KG1 (cell line): Measurements from ENCODE around the gene CFAP92.

Experiments used
- DNase-seq: peaks from one replicate; lab custom pipeline; 2025; lab: John Stamatoyannopoulos, UW

CFAP92 gene, protein sequence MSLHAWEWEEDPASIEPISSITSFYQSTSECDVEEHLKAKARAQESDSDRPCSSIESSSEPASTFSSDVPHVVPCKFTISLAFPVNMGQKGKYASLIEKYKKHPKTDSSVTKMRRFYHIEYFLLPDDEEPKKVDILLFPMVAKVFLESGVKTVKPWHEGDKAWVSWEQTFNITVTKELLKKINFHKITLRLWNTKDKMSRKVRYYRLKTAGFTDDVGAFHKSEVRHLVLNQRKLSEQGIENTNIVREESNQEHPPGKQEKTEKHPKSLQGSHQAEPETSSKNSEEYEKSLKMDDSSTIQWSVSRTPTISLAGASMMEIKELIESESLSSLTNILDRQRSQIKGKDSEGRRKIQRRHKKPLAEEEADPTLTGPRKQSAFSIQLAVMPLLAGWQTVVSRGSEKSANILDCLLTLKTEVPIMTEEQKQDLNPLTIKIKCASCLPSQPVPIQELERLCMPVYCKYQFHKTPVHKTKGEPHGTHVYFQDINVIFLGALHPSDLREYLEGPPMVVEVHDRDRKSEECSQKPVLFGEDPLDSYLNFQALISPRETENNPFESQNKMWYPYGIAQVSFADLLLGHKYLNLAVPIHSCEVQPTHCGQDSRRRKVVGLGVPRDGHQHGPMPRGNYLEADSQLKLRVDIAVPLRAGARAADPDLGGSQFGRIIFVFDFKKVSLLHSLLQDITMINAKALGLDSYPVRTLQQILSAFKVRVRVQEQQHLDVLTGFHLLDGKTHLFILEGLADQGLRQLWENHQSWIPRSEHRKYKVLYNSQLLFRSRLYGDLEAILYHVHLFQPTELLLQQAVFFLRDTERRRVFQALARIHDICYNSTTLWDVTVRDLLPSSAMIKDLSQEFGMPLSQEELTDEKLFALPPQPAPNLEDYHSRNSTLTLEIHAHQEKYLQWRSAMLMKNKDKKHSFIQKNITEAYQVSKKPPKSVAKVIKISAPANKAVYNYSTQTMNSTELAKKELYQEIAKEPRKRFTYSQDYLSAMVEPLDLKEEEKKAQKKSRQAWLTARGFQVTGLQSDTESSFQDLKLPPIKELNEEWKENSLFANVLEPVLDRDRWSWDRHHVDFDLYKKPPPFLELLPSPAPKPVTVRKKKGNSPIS

GRCh38 chr3:128993461-128994172 is at the start of gene CFAP92:
Gene CFAP92, minus strand, starts transcription at chr3:128994076. Its CDS starts 772 bp downstream, at chr3:128993304.
- no peak for DNase-seq

- DNase-seq: no peak
Observed at GRCh38 chr3:129040579-129041300, 46.9 kb upstream of the CFAP92 start.

- DNase-seq: no peak
Observed at GRCh38 chr3:129040039-129040336, 46.1 kb upstream of the CFAP92 start.

- DNase-seq: no peak
Observed at GRCh38 chr3:129039271-129040038, 45.6 kb upstream of the CFAP92 start.

DNA sequence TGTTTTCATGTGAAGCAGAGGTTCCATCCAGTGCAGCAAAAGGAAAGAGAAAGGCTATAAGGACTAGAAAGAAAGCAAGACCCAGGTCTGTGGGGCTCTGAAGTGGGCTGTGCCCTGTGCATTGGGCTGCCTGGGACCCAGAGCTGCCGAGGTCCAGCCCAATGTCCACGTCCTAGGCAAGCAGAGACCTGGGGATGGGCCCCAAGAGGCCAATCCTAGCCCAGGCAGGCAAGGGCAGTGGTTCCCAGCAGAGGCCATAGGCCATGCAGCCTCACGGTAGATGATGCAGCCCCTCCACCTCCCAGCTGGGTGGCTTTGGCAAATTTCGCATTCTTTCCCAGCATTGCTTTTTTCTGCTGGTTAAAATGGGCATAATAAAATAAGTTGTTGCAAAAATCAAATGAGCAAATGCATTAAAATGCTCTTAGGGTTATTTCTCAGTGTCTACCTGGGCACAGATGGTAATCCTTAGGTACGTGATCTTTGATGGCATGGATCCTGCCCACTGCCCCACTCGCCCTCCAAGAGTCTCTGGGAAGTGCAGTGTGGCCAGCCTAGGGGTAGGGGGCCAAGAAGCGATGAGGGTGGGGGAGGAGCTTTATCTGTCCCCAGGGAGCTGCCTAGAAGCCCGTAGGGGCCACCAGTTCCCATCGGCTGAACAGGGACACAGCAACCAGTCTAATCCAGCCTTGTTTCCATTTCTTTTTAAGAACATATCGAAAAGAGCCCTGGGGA is 44.4 kb upstream of the CFAP92 start:
- DNase-seq: no peak

DNA sequence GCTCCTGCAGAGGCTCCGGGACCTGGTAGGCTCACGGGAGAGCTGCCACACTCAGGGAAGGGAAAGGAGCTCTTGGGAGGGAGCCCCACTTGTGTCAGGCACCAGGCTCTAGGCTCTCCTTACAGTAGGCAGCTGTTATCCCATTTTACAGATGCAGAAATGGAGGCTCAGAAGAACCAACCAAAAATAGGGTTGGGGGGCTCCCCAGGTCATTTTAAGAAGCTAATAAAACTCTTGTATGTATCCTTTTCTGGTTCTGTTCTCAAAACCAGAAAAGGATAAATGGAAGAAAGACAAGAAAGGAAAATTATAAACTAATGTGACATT is 43.2 kb upstream of the CFAP92 start:
- no peak for DNase-seq

- no peak for DNase-seq
Observed at GRCh38 chr3:129036222-129037092, 42.6 kb upstream of the CFAP92 start.

DNA sequence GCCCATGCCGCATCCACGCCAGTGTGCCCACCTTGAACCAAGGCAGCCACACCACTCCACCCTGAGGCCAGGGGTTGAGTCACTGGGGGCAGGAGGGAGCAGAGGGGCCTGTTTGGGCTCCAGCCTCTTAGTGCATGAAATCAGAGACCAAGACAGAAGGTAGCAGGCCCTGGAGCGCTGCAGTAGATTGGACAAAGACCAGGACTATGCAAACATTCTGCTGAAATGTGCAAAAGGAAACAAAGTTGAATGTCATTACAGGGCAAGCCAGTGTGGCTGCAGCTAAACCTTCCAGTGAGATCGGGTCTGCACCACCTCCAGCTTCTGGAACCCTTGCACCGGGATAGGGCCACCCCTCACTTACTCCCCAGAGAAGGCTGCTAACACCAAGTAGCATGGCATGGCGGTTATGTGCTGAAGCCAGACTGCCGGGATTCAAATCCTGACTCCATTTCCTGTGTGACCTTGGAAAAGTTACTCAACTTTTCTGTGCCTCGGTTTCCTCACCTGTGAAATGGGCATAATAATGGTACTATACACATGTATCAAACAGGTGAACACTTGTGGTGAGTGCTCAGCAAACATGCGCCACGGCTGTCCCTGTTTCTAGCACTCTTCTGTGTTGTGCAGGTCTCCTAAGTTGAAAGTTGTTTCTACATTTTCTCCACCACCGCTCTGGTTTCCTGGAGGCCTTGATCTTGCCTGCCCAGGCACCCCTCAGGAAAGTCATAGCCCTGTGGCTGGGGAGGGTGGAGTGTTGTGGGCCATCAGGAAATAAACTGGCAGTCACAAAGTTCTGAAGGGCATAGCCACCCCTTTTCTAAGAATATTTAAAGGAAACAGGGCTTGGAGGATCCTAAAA is 41.7 kb upstream of the CFAP92 start:
- DNase-seq: no peak

GRCh38 chr3:129034642-129035041 is 40.8 kb upstream of the CFAP92 start:
- DNase-seq: no peak

- no peak for DNase-seq
Observed at GRCh38 chr3:129033633-129034321, 39.9 kb upstream of the CFAP92 start.

DNA sequence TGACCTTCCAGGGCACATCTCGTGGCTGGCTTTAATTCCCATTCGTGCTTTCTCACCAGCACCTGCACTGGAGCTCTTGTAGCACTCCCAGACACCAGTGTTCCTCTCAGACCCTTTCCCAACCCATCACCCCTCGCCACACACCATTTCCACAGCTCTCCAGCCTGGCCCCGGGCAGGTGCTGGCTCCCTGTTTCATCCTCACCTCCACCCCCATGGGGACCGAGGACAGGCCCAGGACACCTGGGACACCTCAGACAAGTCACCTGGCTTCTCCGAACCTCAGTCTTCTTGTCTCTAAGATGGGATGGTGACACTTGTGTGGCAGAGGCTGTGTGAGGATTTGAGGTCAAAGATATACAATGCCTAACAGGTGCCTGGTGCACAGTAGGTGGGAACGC is 39.3 kb upstream of the CFAP92 start:
- no peak for DNase-seq

DNA sequence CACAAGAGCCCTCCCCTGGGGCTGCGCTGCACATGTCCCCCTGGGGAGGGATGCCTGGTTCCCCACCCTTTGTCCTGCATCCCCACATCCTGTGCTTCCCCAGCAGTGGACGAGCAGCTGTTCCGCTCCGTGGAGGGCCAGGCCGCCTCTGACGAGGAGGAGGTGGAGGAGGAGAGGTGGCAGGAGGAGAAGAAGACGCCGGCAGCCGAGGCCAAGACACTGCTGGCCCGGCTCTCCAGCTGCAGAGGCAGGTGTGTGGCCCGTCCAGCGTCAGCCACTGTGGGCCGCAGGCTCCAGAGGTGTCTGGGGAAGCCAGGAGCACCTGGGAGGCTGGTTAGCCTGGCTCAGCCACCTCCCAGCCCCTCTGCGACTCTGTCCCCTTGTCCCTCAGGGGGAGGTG is 38.8 kb upstream of the CFAP92 start:
- DNase-seq: no peak

GRCh38 chr3:129031476-129032215 is 37.8 kb upstream of the CFAP92 start:
- DNase-seq: no peak

DNA sequence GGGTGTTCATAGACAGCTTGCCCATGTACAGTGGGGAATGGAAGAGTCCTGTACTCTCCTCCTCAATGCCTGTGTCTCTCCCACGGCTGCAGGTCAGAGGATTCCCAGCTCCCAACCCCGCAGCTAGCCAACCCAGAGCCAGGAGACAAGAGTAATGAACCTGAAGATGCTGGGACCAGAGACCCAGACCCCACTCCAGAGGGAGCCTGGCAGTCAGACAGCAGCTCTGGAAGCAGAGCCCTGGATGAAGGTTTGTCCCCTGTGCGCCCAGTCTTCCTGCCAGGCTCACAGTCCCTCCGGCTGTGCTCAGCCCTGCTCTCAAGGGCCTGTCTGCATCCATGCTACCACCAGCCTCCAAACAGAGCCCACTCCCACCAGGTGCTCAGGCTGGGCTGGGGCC is 36.7 kb upstream of the CFAP92 start:
- DNase-seq: no peak

- no peak for DNase-seq
Observed at GRCh38 chr3:129028866-129029265, 35.0 kb upstream of the CFAP92 start.

DNA sequence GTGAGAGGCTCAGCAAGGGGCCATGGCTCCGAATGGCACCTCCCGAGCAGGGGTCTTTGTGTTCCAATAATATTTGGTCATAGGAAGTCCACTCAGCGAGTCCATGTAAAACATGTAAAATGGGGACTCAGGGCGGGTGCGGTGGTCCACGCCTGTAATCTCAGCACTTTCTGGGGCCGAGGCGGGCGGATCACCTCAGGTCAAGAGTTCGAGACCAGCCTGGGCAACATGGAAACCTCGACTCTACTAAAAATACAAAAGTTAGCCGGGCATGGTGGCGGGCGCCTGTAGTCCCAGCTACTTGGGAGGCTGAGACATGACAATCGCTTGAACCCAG is 33.6 kb upstream of the CFAP92 start:
- no peak for DNase-seq
